Brain pericyte (primary cell): Measurements from ENCODE around the gene TSPAN11.

ENCODE experiments used
- DNase-seq: peaks from one replicate; pipeline ENCODE4 v3.0.0-alpha.2; 2012; ENCODE audit warnings: low read depth, low spot score

TSPAN11 gene

DNA sequence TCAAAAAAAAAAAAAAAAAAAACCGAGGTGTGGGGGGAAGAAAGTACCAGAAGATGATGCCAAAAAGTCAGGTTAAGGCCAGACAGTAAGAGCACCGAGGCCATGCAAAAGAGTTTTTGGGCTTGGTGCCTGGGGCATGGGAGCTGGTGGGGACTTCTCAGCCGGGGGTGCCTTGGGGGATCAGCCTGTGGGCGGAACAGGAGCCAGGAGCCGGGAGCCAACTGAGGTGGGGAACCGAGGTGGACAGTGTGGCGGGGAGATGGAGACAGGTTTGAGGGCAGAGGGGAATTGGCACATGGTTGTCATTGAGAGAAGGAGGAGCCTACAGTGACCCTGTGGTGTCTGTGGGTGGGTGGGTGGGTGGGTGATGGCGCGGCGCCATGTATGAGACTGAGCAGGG, 33.2 kb downstream of the TSPAN11 start:
- DNase-seq: no peak

- no peak for DNase-seq
Measured at GRCh38 chr12:30961030-30961429, 34.5 kb downstream of the TSPAN11 start.

GRCh38 chr12:30962047-30962446, 35.5 kb downstream of the TSPAN11 start:
- no peak for DNase-seq

- no peak for DNase-seq
Measured at GRCh38 chr12:30963709-30964564, 37.4 kb downstream of the TSPAN11 start.

DNA sequence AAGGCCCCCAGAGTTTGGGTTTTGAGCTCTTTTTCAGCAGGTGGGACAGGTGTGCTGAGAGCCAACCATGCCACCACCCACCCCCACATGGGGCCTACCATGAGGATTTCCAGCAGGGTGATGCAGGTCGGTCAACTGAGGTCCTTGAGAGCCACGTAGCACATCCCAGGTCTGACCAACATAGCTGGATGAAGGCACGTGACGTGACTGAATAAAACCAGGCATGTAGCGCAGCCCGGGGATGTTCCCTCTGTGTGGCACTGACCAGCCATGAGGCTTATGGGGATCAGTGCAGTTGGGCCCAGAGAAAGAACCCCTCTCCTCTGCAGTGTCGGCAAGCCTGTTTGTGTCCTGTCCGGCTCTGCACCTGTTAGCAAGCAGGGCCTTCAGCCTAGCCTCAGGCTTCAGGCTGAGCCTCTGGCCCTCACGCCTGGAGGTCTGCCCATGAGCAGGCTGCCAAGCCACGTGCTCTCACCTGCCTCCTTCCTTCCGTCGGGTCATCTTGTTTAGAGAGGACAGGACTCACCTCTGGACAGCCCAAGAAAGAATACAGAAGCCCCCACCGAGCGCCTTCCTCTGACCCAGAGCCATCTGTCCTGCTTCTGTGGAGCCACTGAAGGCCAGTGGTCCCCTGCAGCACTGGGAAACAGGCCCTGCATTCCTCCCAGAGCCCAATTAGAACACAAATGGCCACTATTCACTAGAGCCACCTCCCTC, 38.5 kb downstream of the TSPAN11 start:
- no peak for DNase-seq

- no peak for DNase-seq
Measured at GRCh38 chr12:30965613-30965985, 39.1 kb downstream of the TSPAN11 start.

- DNase-seq: no peak
Measured at GRCh38 chr12:30967026-30967425, 40.5 kb downstream of the TSPAN11 start.

GRCh38 chr12:30968211-30968610, 41.7 kb downstream of the TSPAN11 start:
- no peak for DNase-seq

GRCh38 chr12:30969006-30969405, 42.5 kb downstream of the TSPAN11 start:
- no peak for DNase-seq

GRCh38 chr12:30969606-30970395, 43.3 kb downstream of the TSPAN11 start:
- no peak for DNase-seq

DNA sequence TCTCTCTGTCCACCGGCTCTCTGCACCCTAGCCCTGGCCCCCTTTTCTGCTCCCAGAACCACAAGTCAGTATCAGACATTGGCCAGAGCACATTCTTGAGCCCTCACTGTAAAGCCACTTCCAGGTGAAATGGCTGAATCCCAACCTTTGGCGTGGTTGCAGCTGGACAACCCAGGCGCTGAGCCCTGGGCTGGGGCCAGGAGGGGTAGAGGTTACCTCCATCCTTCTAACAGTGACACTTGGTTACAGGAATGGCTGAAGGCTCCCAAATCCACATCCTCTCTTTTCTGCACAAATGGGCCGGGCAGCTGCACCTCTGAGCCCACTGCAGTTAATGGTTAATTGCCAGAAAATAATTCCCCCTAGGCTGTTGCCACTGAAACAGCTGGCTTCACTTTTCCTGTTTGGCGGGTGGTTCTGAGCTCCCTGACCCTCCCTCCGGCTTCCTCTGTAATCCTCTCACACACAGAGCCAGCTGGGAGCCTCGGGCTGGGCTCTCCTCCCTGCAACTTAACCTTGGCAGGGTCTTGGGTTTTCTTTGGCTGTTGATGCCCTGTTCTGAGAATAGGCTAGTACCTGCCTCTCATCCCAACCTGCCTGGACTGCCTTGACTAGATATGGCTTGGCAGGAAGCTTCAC, 44.1 kb downstream of the TSPAN11 start:
- no peak for DNase-seq

GRCh38 chr12:30972035-30972434, 45.5 kb downstream of the TSPAN11 start:
- no peak for DNase-seq

DNA sequence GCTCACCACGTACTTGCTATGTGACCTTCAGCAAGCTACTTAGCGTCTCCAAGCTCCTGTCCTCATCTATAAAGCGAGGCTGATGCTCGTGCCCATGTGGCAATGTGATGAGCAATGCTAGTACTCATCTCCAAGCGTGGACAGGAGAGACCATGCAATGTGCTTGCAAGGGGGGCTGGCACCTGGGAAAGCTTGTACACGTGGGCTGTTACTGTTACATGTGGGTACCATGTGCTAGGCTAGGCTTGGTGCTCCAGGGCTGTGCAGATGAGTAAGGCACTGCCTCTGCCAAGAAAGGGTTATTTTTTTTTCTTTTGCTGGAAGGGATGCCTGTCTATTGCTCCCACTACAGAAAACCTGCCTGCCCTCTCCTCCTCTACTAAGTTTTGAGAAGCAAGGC, 46.6 kb downstream of the TSPAN11 start:
- DNase-seq: no peak

DNA sequence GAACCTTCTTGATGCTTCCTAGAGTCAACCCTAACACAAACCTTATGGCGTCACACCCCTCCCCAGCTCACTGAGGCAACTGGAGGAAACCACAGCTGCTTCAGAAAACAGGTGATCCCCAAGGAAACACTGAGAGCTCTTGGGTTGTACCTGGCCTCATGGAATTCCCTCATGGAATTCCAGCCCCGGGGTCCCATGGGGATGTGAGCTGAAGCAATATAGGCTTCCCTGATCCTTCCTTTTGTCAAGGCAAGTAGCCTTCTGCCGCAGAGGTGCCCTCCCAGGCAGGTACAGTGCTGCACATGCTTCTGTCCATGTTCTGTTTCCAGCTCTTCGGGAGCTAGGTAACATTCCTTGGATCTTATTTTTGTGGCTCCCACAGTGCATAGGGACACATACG, 47.3 kb downstream of the TSPAN11 start:
- DNase-seq: no peak

DNA sequence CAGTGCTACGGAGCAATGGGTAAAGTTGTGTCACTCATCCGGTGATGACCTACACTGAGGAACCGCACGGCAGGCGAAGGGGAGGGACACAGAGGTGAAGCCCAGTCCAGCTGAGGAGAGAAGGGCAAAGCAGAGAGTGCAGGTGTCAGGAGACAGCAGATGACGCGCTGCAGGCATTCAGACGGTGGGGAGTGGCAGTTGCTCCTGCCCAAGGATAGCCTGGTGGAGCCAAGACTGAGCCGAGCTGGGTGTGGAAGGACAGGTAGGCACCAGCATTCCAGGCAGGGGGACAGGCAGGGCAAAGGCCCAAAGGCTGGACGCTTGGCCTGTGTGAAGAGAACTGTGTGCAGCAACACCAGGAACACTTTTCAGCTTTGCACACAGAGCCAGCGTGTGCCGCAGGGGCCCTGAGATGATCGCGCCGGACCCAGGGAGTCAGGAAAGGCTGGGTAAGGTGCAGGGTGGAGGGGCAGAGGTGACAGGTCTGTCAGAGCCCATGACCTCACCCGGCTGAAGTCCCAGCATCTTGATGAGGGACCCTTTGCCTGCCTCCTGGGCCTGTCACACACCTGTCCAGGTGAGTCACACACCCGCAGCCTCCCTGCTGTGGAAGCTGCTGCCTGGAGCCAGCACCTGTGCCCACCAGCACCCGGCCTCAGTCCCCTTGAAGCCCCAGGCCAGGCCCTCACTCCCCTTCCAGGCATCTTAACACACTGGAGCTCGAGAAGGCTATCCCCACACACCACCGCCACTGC, 48.4 kb downstream of the TSPAN11 start:
- no peak for DNase-seq

DNA sequence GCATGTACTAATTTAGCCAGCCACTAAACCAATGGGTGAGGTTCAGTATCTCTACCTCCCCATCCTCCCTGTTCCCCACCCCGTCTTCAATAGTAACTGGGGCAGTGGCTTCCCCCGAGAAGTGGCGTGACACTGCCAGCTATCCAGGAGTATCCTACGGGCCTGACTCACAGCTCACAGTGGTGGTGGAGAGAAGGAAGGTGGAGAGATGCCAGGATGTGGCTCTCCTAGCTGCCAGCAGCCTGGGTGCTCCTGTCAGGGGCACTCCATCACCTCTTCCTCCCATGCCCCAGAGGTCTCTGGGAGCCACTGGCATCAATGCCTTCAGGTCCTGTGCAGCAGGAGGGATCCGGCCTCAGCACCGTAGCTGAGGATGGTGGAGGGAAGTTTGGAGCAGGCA, 49.0 kb downstream of the TSPAN11 start:
- DNase-seq: no peak

GRCh38 chr12:30976206-30976605, 49.7 kb downstream of the TSPAN11 start:
- no peak for DNase-seq

DNA sequence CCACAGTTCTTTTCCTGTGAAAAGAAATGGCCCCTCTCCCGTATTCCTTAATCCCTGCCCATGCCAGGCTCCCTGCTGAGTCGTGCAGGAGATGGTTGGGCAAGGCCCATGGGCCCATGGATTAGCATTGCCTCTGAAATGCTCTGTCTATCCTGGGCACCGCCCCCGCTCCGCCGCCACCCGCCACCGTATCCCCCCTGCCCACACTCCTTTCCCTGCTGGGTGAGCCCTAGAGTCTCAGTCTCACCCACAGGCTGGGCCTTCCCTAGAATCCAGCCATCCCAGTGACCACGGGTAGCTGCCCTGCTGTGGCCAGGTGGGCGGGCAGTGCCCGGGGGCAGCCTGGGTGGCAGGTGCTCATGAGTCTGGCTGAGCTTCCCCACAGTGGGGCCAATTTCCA, 50.6 kb downstream of the TSPAN11 start:
- no peak for DNase-seq

- no peak for DNase-seq
Measured at GRCh38 chr12:30977537-30978349, 51.2 kb downstream of the TSPAN11 start.

GRCh38 chr12:30978639-30979038, 52.1 kb downstream of the TSPAN11 start:
- no peak for DNase-seq
